ENCODE results near the gene GNS. TPM values are rescaled to one million over a fixed set of nuclear protein-coding genes. Genes with fewer than 3 reads are reported as not detected.
A peak's percentile ranks its signal among the peaks of the same experiment; 100 is the strongest.

Gene GNS
- total RNA-seq, 1 donor from 2014 or later, result 97.2 TPM

DNA sequence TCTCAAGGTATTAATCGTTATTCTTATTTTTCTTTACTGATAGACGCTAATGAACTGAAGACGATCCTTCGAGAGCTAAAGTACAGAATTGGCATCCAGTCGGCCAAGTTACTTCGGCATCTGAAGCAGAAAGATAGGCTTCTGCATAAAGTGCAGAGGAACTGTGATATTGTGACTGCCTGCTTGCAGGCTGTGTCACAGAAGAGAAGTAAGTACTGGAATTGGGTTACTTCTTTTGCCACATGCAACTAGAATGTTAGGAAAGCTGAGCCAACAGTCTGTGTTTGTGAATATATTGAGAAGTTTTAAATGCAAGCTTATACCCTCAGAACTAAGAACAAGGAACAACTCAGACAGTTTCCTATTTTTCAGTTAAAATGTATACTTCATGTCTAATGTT lies 26.6 kb upstream of the GNS start:
- no peaks in the 10 kb centered on the region for H3K36me3 ChIP-seq
- H3K4me1 ChIP-seq, result peaks cover 16% of the 10 kb centered on the region
- H3K4me3 ChIP-seq, result no peak overlapping the region
- peaks cover 51% of the 10 kb centered on the region for H3K27me3 ChIP-seq (ENCODE audit: low read depth)
- H3K27ac ChIP-seq (replicated peaks), result no peak overlapping the region
- DNase-seq, result no peak
- TF ChIP-seq, protein P1, sequence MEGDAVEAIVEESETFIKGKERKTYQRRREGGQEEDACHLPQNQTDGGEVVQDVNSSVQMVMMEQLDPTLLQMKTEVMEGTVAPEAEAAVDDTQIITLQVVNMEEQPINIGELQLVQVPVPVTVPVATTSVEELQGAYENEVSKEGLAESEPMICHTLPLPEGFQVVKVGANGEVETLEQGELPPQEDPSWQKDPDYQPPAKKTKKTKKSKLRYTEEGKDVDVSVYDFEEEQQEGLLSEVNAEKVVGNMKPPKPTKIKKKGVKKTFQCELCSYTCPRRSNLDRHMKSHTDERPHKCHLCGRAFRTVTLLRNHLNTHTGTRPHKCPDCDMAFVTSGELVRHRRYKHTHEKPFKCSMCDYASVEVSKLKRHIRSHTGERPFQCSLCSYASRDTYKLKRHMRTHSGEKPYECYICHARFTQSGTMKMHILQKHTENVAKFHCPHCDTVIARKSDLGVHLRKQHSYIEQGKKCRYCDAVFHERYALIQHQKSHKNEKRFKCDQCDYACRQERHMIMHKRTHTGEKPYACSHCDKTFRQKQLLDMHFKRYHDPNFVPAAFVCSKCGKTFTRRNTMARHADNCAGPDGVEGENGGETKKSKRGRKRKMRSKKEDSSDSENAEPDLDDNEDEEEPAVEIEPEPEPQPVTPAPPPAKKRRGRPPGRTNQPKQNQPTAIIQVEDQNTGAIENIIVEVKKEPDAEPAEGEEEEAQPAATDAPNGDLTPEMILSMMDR (IDR thresholded peaks at IDR 0.05; ENCODE audit: borderline replicate concordance), result no peak
- no peaks in the 10 kb centered on the region for H3K9me3 ChIP-seq (replicated peaks)
- intact Hi-C loops (cut with micrococcal nuclease), result no loop called here

DNA sequence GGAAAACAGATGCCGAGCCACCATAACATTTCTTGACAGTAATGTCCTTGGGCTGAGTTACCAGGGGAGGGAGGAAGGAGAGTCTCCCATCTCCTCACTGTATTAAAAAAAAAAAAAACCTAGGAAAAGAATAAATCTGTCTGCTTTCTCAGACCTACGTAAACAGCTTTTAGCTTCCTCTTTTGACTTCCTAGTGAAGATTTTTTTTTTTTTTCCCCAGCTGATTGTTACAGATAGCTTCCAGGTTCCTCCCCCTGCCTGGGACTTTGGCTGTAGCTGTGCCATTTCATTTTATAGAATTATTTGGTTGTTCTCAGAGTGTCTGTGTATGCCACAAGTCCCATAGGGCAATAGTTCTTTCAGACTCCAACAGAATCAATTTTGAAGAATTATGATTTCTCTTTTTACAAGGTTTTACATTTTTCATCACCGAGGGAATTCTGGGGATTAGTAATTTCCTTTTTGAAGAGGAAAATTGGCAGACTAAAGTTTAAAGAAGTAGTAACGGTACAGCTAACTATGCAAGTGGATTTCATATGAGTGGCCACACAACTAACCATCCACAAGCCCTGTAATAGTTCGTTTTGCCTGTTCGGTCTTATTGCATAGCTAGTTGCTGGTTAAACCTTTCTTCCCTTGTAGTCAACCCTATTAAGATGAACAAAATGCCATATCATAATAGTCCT lies 23.1 kb upstream of the GNS start:
- peaks cover 24% of the 10 kb centered on the region for H3K4me1 ChIP-seq
- DNase-seq, result no peak
- intact Hi-C loops (cut with micrococcal nuclease), result no loop called here
- H3K4me3 ChIP-seq, result peak overlapping the region; percentile 79
- peaks cover 5% of the 10 kb centered on the region for H3K9me3 ChIP-seq (replicated peaks)
- H3K27ac ChIP-seq (replicated peaks), result peak overlapping the region; percentile 15
- peaks cover 51% of the 10 kb centered on the region for H3K27me3 ChIP-seq (ENCODE audit: low read depth)
- TF ChIP-seq, protein P1 (IDR thresholded peaks at IDR 0.05; ENCODE audit: borderline replicate concordance), result no peak
- no peaks in the 10 kb centered on the region for H3K36me3 ChIP-seq

DNA sequence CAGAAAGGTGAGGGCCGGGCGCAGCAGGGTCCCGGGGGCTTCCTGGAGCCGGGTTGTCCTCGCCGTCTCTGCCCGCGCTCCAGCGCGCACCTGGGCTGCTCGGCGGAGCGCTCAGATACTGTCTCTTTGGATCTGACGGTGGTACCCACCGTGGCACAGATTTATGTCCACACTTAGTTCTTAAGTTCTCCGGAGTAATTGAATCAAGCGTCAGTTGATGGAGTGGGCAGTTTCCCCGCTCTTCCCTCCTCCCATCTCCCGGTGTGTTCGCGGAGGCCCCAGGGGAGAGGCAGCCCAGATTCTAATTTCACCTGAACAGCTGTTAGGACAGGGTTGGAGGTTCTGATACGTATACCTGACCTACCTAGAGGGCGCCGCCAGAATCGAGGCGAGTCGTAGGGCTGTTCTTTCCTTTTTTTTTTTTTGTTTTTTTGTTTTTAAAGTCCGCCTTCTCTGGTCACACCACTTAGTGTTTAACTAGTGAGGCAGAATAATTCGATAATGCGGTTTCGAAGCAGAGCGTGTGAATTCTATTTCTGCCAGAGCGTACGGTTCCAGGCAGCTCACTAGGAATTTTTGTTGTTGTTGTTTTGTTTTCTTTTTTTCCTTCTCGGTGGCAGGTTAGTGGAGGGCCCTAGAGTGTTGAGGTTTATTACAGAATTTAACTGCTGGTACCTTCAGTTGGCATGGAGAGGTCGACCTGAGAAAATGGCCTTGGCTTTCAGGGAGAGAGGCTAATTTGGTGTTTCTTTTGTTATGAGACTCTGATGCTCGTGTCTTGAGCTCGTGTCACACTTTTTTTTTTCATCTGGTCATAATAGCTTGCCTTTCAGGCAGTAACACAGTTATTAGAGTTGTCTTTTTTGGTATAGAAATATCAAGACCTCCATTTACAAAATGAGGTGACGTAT lies 22.3 kb upstream of the GNS start:
- Histone ChIP-seq H3K4me1 (peaks cover 24% of the 10 kb centered on the region), H3K4me3 (peak overlapping the region; percentile 79), H3K9me3 (replicated peaks) (peaks cover 10% of the 10 kb centered on the region), H3K27me3 (ENCODE audit: low read depth) (peaks cover 47% of the 10 kb centered on the region), H3K27ac (replicated peaks) (peak overlapping the region; percentile 15), H3K36me3 (no peaks in the 10 kb centered on the region)
- no peak for DNase-seq
- intact Hi-C loops (cut with micrococcal nuclease), result no loop called here
- TF ChIP-seq, protein P1 (IDR thresholded peaks at IDR 0.05; ENCODE audit: borderline replicate concordance), result no peak

DNA sequence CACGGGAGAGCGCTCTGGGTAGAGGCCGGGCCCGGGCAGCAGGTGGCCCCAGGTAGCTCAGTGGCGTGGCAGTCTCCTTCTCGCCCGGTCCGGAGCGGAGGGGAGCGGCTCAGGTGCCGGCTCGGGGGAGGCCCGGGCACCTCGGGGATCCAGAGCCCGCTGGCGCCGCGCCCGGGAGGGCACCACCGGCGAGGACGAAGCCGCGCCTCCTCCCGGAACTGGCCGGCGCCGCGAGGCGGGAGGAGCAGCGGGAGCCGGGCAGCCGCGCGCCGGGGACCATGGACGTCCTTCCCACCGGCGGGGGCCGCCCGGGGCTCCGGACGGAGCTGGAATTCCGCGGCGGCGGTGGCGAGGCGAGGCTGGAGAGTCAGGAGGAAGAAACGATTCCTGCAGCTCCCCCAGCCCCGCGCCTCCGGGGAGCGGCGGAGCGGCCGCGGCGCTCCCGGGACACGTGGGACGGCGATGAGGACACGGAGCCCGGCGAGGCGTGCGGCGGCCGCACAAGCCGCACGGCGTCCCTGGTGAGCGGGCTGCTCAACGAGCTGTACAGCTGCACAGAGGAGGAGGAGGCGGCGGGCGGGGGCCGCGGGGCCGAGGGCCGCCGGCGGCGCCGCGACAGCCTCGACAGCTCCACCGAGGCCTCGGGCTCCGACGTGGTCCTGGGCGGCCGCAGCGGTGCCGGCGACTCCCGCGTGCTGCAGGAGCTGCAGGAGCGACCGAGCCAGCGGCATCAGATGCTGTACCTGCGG lies 21.5 kb upstream of the GNS start:
- H3K9me3 ChIP-seq (replicated peaks), result peaks cover 18% of the 10 kb centered on the region
- no peak overlapping the region for H3K27ac ChIP-seq (replicated peaks)
- peak overlapping the region; percentile 79 for H3K4me3 ChIP-seq
- DNase-seq, result peak; percentile 45
- H3K27me3 ChIP-seq (ENCODE audit: low read depth), result peaks cover 40% of the 10 kb centered on the region
- no peaks in the 10 kb centered on the region for H3K36me3 ChIP-seq
- intact Hi-C loops (cut with micrococcal nuclease), result no loop called here
- peaks cover 24% of the 10 kb centered on the region for H3K4me1 ChIP-seq
- TF ChIP-seq, protein P1 (IDR thresholded peaks at IDR 0.05; ENCODE audit: borderline replicate concordance), result no peak

DNA sequence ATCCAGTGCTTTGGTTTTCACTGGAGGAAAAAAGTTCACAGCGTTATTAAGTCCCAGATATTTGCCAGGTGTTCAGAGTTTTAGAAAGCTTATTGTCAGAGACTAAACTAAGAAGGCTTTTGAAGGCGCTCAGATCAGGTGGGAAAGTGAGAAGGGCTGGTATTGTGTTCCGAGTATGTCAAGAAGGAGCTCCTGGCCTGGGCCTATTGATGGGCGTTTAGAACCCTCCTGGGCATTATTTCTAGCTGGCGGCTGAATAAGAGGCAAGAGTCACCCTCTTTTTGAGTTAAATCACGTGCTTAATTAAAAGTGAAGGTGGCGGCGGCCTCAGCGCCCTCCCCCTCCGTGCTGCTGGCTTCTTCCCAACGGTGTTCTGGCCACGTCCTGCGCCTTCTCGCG lies 20.9 kb upstream of the GNS start:
- Histone ChIP-seq H3K27me3 (ENCODE audit: low read depth) (peaks cover 35% of the 10 kb centered on the region), H3K4me3 (peak overlapping the region; percentile 79), H3K27ac (replicated peaks) (no peak overlapping the region), H3K36me3 (no peaks in the 10 kb centered on the region), H3K9me3 (replicated peaks) (peaks cover 24% of the 10 kb centered on the region), H3K4me1 (peaks cover 24% of the 10 kb centered on the region)
- intact Hi-C loops (cut with micrococcal nuclease), result no loop called here
- DNase-seq, result no peak
- TF ChIP-seq, protein P1 (IDR thresholded peaks at IDR 0.05; ENCODE audit: borderline replicate concordance), result no peak

Measured in left ventricle myocardium inferior (tissue), 1 donor.